ENCODE results near the gene PLB1. TPM values are rescaled to one million over a fixed set of nuclear protein-coding genes. Genes with fewer than 3 reads are reported as not detected.

PLB1 gene
- total and polyA plus RNA-seq, 2 experiments from 2014 or later, result 19.2 to 19.7 TPM

- no peak overlapping the region for H2AFZ ChIP-seq
- peak; percentile 78 for DNase-seq (ENCODE audit: low spot score)
- 40% methylated on average over 7 of the region's 7 CpGs for WGBS (ENCODE audit: low lambda C conversion rate, missing lambda C conversion rate)
Observed at GRCh38 chr2:28452534-28453081, 43.3 kb upstream of the PLB1 start.

GRCh38 chr2:28453396-28453795 lies 42.5 kb upstream of the PLB1 start:
- TF ChIP-seq EZH2 (IDR thresholded peaks at IDR 0.05; ENCODE audit: borderline replicate concordance), result no peak
- no peak for TF ChIP-seq EZH2phosphoT487 (IDR thresholded peaks at IDR 0.05; ENCODE audit: low read depth, severe bottlenecking, unreplicated experiment)
- no peak for TF ChIP-seq CTCF (IDR thresholded peaks at IDR 0.05; ENCODE audit: poor library complexity)
- Histone ChIP-seq H3K4me1 (ENCODE audit: insufficient read depth) (no peaks in the 10 kb centered on the region), H3K9me2 (replicated peaks; ENCODE audit: insufficient read depth) (no peaks in the 10 kb centered on the region), H3K27me3 (no peaks in the 10 kb centered on the region), H2AFZ (no peak overlapping the region), H3K27ac (no peak overlapping the region), H4K20me1 (ENCODE audit: insufficient read depth, poor library complexity, severe bottlenecking) (no peaks in the 10 kb centered on the region), H3K4me3 (no peak overlapping the region), H3K9me3 (ENCODE audit: low read depth) (no peaks in the 10 kb centered on the region), H3K36me3 (replicated peaks; ENCODE audit: insufficient read depth, low read depth) (no peaks in the 10 kb centered on the region), H3K79me2 (no peaks in the 10 kb centered on the region), H3K4me2 (no peak overlapping the region)
- DNase-seq (ENCODE audit: low spot score), result no peak
- 95% methylated on average over 8 of the region's 8 CpGs for WGBS (ENCODE audit: low lambda C conversion rate, missing lambda C conversion rate)

More at GRCh38 chr2:28452534-28453081, 43.3 kb upstream of the PLB1 start:
- H3K36me3 ChIP-seq (replicated peaks; ENCODE audit: insufficient read depth, low read depth), result no peaks in the 10 kb centered on the region
- no peak overlapping the region for H3K4me2 ChIP-seq
- H3K27me3 ChIP-seq, result no peaks in the 10 kb centered on the region
- no peaks in the 10 kb centered on the region for H3K79me2 ChIP-seq
- H4K20me1 ChIP-seq (ENCODE audit: insufficient read depth, poor library complexity, severe bottlenecking), result no peaks in the 10 kb centered on the region
- peak; percentile 74 for TF ChIP-seq CTCF (IDR thresholded peaks at IDR 0.05; ENCODE audit: poor library complexity)
- TF ChIP-seq EZH2phosphoT487 (IDR thresholded peaks at IDR 0.05; ENCODE audit: low read depth, severe bottlenecking, unreplicated experiment), result no peak
- TF ChIP-seq EZH2 (IDR thresholded peaks at IDR 0.05; ENCODE audit: borderline replicate concordance), result no peak
- H3K4me1 ChIP-seq (ENCODE audit: insufficient read depth), result no peaks in the 10 kb centered on the region
- H3K9me3 ChIP-seq (ENCODE audit: low read depth), result no peaks in the 10 kb centered on the region
- no peak overlapping the region for H3K4me3 ChIP-seq
- no peaks in the 10 kb centered on the region for H3K9me2 ChIP-seq (replicated peaks; ENCODE audit: insufficient read depth)
- no peak overlapping the region for H3K27ac ChIP-seq

- H3K27me3 ChIP-seq, result no peaks in the 10 kb centered on the region
- TF ChIP-seq EZH2 (IDR thresholded peaks at IDR 0.05; ENCODE audit: borderline replicate concordance) (no peak), CTCF (IDR thresholded peaks at IDR 0.05; ENCODE audit: poor library complexity) (no peak), EZH2phosphoT487 (IDR thresholded peaks at IDR 0.05; ENCODE audit: low read depth, severe bottlenecking, unreplicated experiment) (no peak)
- WGBS (ENCODE audit: low lambda C conversion rate, missing lambda C conversion rate), result 73% methylated on average over 14 of the region's 14 CpGs
- peak; percentile 39 for DNase-seq (ENCODE audit: low spot score)
- H3K36me3 ChIP-seq (replicated peaks; ENCODE audit: insufficient read depth, low read depth), result no peaks in the 10 kb centered on the region
- no peaks in the 10 kb centered on the region for H3K9me3 ChIP-seq (ENCODE audit: low read depth)
- H2AFZ ChIP-seq, result no peak overlapping the region
- H3K79me2 ChIP-seq, result no peaks in the 10 kb centered on the region
- H3K4me2 ChIP-seq, result no peak overlapping the region
- no peaks in the 10 kb centered on the region for H4K20me1 ChIP-seq (ENCODE audit: insufficient read depth, poor library complexity, severe bottlenecking)
- no peaks in the 10 kb centered on the region for H3K4me1 ChIP-seq (ENCODE audit: insufficient read depth)
- H3K9me2 ChIP-seq (replicated peaks; ENCODE audit: insufficient read depth), result no peaks in the 10 kb centered on the region
- H3K4me3 ChIP-seq, result no peak overlapping the region
- peak overlapping the region; percentile 63 for H3K27ac ChIP-seq
Observed at GRCh38 chr2:28454016-28454930, 41.6 kb upstream of the PLB1 start.
